Right lobe of liver (tissue), 4 donors: ENCODE measurements around the gene CRIP1.

Experiments
- POLR2A ChIP-seq: fragments of 450-650 bp; IDR thresholded peaks from one replicate; pipeline ENCODE4 v1.6.1; 2017; ENCODE audit warnings: antibody characterized with exemption, mild to moderate bottlenecking
- TF ChIP-seq, protein P1 (sequence below), 4 donors: fragments of 200-600 bp in 3 of 4; fragments of 450-650 bp in 1 of 4; IDR thresholded peaks; one replicate each; pipeline versions ENCODE4 v1.5.1 to v1.8.0; 2016 to 2022; ENCODE audit warnings: antibody characterized with exemption in 4 of 4, mild to moderate bottlenecking in 2 of 4
- donor health status: DM: no; HTN: no; CAD: no.
- donor health status: DM: no; HTN: no; CAD: no.
- donor health status: DM: no; HTN: yes; CAD: no.

DNA sequence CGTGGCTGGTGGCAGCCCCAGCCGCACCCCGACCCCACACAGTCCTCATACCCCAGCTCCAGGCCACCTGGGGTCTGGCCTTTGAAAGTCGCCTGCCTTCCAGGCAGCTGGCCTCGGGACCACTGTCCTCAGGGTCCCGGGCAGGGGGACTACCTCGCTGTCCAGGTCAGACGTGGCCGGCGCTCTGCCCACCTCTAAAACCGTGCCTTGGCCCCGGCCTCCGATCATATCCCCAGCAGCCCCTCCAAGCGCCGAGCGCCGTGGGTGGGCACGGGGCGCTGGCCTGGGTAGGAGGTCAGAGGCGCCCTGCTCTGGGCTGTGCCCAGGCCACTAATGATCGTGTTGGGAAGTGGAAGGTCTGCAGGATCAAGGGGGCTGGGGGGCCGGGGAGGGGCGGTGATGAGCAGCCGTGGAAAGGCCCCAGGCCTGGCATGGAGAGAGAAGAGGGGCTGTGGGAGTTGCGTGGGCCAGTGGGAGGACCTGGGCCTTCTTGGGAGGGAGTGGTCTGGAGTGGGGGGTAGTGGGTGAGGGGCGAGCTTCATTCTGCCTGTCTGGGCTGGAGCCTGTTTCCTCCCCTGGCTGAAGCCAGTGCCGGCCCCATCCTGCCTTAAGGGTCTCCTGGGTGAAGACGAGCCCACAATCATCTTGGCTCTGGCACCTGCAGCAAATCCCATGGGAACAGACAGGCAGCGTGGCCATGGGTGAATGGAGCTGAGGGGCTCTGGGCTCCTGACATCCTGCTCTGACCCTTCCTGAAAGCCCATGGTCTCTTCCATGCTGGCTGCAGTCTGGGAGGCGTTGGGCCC lies 44.6 kb downstream of the CRIP1 start:
- TF ChIP-seq, protein P1, sequence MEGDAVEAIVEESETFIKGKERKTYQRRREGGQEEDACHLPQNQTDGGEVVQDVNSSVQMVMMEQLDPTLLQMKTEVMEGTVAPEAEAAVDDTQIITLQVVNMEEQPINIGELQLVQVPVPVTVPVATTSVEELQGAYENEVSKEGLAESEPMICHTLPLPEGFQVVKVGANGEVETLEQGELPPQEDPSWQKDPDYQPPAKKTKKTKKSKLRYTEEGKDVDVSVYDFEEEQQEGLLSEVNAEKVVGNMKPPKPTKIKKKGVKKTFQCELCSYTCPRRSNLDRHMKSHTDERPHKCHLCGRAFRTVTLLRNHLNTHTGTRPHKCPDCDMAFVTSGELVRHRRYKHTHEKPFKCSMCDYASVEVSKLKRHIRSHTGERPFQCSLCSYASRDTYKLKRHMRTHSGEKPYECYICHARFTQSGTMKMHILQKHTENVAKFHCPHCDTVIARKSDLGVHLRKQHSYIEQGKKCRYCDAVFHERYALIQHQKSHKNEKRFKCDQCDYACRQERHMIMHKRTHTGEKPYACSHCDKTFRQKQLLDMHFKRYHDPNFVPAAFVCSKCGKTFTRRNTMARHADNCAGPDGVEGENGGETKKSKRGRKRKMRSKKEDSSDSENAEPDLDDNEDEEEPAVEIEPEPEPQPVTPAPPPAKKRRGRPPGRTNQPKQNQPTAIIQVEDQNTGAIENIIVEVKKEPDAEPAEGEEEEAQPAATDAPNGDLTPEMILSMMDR (IDR thresholded peaks at IDR 0.05): no peak
- no peak for TF ChIP-seq POLR2A
